Mammary epithelial cell (primary cell): Measurements from ENCODE around the gene ZNF516.

ENCODE experiments used
- CTCF ChIP-seq, 2 donors: IDR thresholded peaks in 1 of 2; conservative IDR thresholded peaks in 1 of 2; 2 replicates each; pipeline ENCODE4 v1.5.1; 2011 to 2012; ENCODE audit warnings: inconsistent platforms in 2 of 2, low read length in 2 of 2, mild to moderate bottlenecking in 2 of 2, control low read depth in 1 of 2, low read depth in 1 of 2; ENCODE audit not compliant: insufficient read depth in 1 of 2; ENCODE audit errors: extremely low read depth in 1 of 2
- EZH2 ChIP-seq: IDR thresholded peaks from 2 replicates; pipeline ENCODE4 v1.6.1; 2012; ENCODE audit warnings: low read length, inconsistent platforms, borderline replicate concordance

- no peak for TF ChIP-seq CTCF (conservative IDR thresholded peaks at IDR 0.05 in 1 of 2, IDR thresholded peaks at IDR 0.05 in 1 of 2; ENCODE audit: extremely low read depth in 1 of 2, insufficient read depth in 1 of 2, low read depth in 1 of 2, low read length in 2 of 2)
- no peak for TF ChIP-seq EZH2
These were observed 46.6 kb downstream of the ZNF516 start for GRCh38 chr18:76448256-76449110.
